Measurements from ENCODE around the gene PHOX2A. TPM values are rescaled to one million over a fixed set of nuclear protein-coding genes. Genes with fewer than 3 reads are reported as not detected.
"Not testable (repeated sequence)": the region's sequence is repeated elsewhere in the genome, so short reads cannot be mapped to it uniquely, and the experiment has no call there.

Gene PHOX2A
- total RNA-seq, 1 experiment from 2014 or later, result not detected

GRCh38 chr11:72274435-72274834 lies 30.5 kb upstream of the PHOX2A start:
- no peaks in the 10 kb centered on the region for H3K9me3 ChIP-seq (ENCODE audit: low read depth, low read length, poor library complexity, severe bottlenecking)
- POLR2A ChIA-PET (ENCODE audit: low non-redundant PET), result no interaction called here
- DNase-seq (ENCODE audit: low spot score), result no peak

GRCh38 chr11:72271980-72272379 lies 28.0 kb upstream of the PHOX2A start:
- CTCF ChIA-PET, result interaction anchor here (1.0 kb wide), 1 partner anchor 29 kb away, joined by 3 read pairs; no protein-coding TSS in a partner anchor
- intact Hi-C loops (cut with micrococcal nuclease; ENCODE audit: unreplicated experiment), result no loop called here
- Histone ChIP-seq H3K27me3 (replicated peaks; ENCODE audit: insufficient read depth, low read depth, low read length, poor library complexity) (peaks cover 9% of the 10 kb centered on the region), H3K27ac (ENCODE audit: low read depth, low read length, poor library complexity, severe bottlenecking) (no peak overlapping the region), H3K9me3 (ENCODE audit: low read depth, low read length, poor library complexity, severe bottlenecking) (no peaks in the 10 kb centered on the region), H3K4me1 (ENCODE audit: insufficient read depth, low read length, poor library complexity, severe bottlenecking) (no peaks in the 10 kb centered on the region), H3K4me3 (ENCODE audit: low read depth, low read length, poor library complexity, severe bottlenecking) (no peak overlapping the region), H3K36me3 (ENCODE audit: insufficient read depth, low read length, poor library complexity, severe bottlenecking) (no peaks in the 10 kb centered on the region)
- DNase-seq (ENCODE audit: low spot score), result no peak
- POLR2A ChIA-PET (ENCODE audit: low non-redundant PET), result no interaction called here
- TF ChIP-seq EZH2 (IDR thresholded peaks at IDR 0.05; ENCODE audit: borderline replicate concordance, low read depth, low read length, poor library complexity, severe bottlenecking) (no peak), CTCF (conservative IDR thresholded peaks at IDR 0.05; ENCODE audit: low read depth, low read length) (no peak)
- no TSS peak for BruUV-seq (replicated peaks)

More at GRCh38 chr11:72274435-72274834, 30.5 kb upstream of the PHOX2A start:
- Histone ChIP-seq H3K27ac (ENCODE audit: low read depth, low read length, poor library complexity, severe bottlenecking) (no peak overlapping the region), H3K4me1 (ENCODE audit: insufficient read depth, low read length, poor library complexity, severe bottlenecking) (peaks cover 5% of the 10 kb centered on the region), H3K27me3 (replicated peaks; ENCODE audit: insufficient read depth, low read depth, low read length, poor library complexity) (peaks cover 9% of the 10 kb centered on the region), H3K4me3 (ENCODE audit: low read depth, low read length, poor library complexity, severe bottlenecking) (no peak overlapping the region), H3K36me3 (ENCODE audit: insufficient read depth, low read length, poor library complexity, severe bottlenecking) (no peaks in the 10 kb centered on the region)
- CTCF ChIA-PET, result no interaction called here
- TF ChIP-seq CTCF (conservative IDR thresholded peaks at IDR 0.05; ENCODE audit: low read depth, low read length), result no peak
- no peak for TF ChIP-seq EZH2 (IDR thresholded peaks at IDR 0.05; ENCODE audit: borderline replicate concordance, low read depth, low read length, poor library complexity, severe bottlenecking)
- intact Hi-C loops (cut with micrococcal nuclease; ENCODE audit: unreplicated experiment), result no loop called here
- BruUV-seq (replicated peaks), result no TSS peak

- intact Hi-C loops (cut with micrococcal nuclease; ENCODE audit: unreplicated experiment), result no loop called here
- no TSS peak for BruUV-seq (replicated peaks)
- Histone ChIP-seq H3K27me3 (replicated peaks; ENCODE audit: insufficient read depth, low read depth, low read length, poor library complexity) (peaks cover 9% of the 10 kb centered on the region), H3K36me3 (ENCODE audit: insufficient read depth, low read length, poor library complexity, severe bottlenecking) (no peaks in the 10 kb centered on the region), H3K4me1 (ENCODE audit: insufficient read depth, low read length, poor library complexity, severe bottlenecking) (no peaks in the 10 kb centered on the region), H3K9me3 (ENCODE audit: low read depth, low read length, poor library complexity, severe bottlenecking) (no peaks in the 10 kb centered on the region), H3K4me3 (ENCODE audit: low read depth, low read length, poor library complexity, severe bottlenecking) (no peak overlapping the region), H3K27ac (ENCODE audit: low read depth, low read length, poor library complexity, severe bottlenecking) (no peak overlapping the region)
- TF ChIP-seq CTCF (conservative IDR thresholded peaks at IDR 0.05; ENCODE audit: low read depth, low read length), result no peak
- no peak for TF ChIP-seq EZH2 (IDR thresholded peaks at IDR 0.05; ENCODE audit: borderline replicate concordance, low read depth, low read length, poor library complexity, severe bottlenecking)
- DNase-seq (ENCODE audit: low spot score), result no peak
- ChIA-PET CTCF (no interaction called here), POLR2A (ENCODE audit: low non-redundant PET) (no interaction called here)
Measured at GRCh38 chr11:72267956-72268617, 24.1 kb upstream of the PHOX2A start.

- CTCF ChIA-PET; H3K4me3 ChIP-seq (ENCODE audit: low read depth, low read length, poor library complexity, severe bottlenecking); H3K27ac ChIP-seq (ENCODE audit: low read depth, low read length, poor library complexity, severe bottlenecking); H3K4me1 ChIP-seq (ENCODE audit: insufficient read depth, low read length, poor library complexity, severe bottlenecking); H3K9me3 ChIP-seq (ENCODE audit: low read depth, low read length, poor library complexity, severe bottlenecking); DNase-seq (ENCODE audit: low spot score); POLR2A ChIA-PET (ENCODE audit: low non-redundant PET); intact Hi-C loops (cut with micrococcal nuclease; ENCODE audit: unreplicated experiment); BruUV-seq (replicated peaks); H3K36me3 ChIP-seq (ENCODE audit: insufficient read depth, low read length, poor library complexity, severe bottlenecking): not testable (repeated sequence)
- H3K27me3 ChIP-seq (replicated peaks; ENCODE audit: insufficient read depth, low read depth, low read length, poor library complexity), result peaks cover 12% of the 10 kb centered on the region
Measured at GRCh38 chr11:72266960-72267359, 23.0 kb upstream of the PHOX2A start.

Data from A673 (cell line).